ENCODE results near the gene C22orf23. TPM values are rescaled to one million over a fixed set of nuclear protein-coding genes. Genes with fewer than 3 reads are reported as not detected.

C22orf23 gene
- polyA plus RNA-seq, 1 of the 3 experiments (the other 2 are of a cell fraction): 0.33 TPM

DNA sequence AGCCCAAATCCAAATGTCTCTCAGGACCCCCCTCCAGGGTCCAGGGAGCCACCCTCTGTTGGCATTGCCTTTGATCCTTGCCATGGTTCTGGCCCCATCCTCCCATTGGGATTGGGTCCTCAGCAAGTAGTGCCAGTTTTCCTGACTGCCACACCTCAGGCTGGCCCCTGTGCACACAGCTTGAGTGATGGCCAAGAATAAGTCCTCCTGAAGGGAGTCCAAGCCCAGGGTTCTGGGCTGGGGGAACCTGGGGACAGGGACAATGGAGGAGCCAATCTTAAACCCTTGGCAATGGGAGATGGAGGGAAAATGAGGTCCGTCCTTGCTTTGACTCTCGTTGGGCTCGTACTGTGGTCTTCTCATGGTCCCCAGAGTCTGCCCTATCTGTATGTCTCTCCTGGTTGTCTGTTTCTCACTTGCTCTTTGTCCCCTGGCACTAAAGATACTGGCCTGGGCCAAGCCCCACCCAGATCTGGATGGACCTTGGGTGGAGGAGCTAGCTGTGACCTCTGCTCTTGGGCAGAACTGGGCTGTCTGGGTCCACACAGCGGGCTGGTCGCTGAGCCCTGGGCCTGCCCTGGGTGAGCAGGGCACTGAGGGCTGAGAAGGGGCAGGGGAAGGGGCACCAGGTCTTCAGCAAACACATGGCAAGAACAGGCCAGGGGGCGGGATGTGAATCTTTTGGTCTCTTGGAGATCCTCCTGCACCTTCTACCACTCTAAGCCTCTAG is 28.0 kb upstream of the C22orf23 start:
- Histone ChIP-seq H3K36me3 (replicated peaks in 1 of 2; ENCODE audit: control insufficient read depth in 1 of 2, insufficient read depth in 2 of 2, low read length in 1 of 2) (no peaks in the 10 kb centered on the region), H4K20me1 (ENCODE audit: insufficient read depth) (no peaks in the 10 kb centered on the region), H3K27ac (ENCODE audit: low read depth in 2 of 2, low read length in 1 of 2) (no peak overlapping the region), H3K27me3 (ENCODE audit: insufficient read depth) (no peaks in the 10 kb centered on the region), H3K4me2 (no peak overlapping the region), H3K9me2 (no peaks in the 10 kb centered on the region), H3K79me2 (ENCODE audit: insufficient read depth) (no peaks in the 10 kb centered on the region), H3K4me3 (ENCODE audit: low read depth in 2 of 2, low read length in 1 of 2) (no peak overlapping the region), H2AFZ (ENCODE audit: low read depth) (no peak overlapping the region), H3K9ac (no peak overlapping the region), H3K9me3 (no peaks in the 10 kb centered on the region), H3K4me1 (ENCODE audit: control insufficient read depth in 1 of 2, insufficient read depth in 2 of 2, low read depth in 1 of 2, low read length in 1 of 2) (no peaks in the 10 kb centered on the region), H3F3A (replicated peaks; ENCODE audit: insufficient read depth) (no peaks in the 10 kb centered on the region)
- CTCF ChIA-PET: interaction anchor here (1.3 kb wide), 1 partner anchor 9 kb away, joined by 3 read pairs; no protein-coding TSS in a partner anchor
- DNase-seq: no peak
- WGBS (ENCODE audit: low lambda C conversion rate): 92% methylated on average over 3 of the region's 6 CpGs
- TF ChIP-seq MEF2A (IDR thresholded peaks at IDR 0.05; ENCODE audit: borderline replicate concordance, low read depth): no peak
- no peak for TF ChIP-seq FOXJ3 (CRISPR knock-in tag; IDR thresholded peaks at IDR 0.05)
- no peak for TF ChIP-seq RCOR1 (IDR thresholded peaks at IDR 0.05; ENCODE audit: low read length)
- no peak for TF ChIP-seq RFX5 (IDR thresholded peaks at IDR 0.05; ENCODE audit: low read length)
- TF ChIP-seq YY1 (IDR thresholded peaks at IDR 0.05; ENCODE audit: low read depth): no peak
- TF ChIP-seq, protein P1, sequence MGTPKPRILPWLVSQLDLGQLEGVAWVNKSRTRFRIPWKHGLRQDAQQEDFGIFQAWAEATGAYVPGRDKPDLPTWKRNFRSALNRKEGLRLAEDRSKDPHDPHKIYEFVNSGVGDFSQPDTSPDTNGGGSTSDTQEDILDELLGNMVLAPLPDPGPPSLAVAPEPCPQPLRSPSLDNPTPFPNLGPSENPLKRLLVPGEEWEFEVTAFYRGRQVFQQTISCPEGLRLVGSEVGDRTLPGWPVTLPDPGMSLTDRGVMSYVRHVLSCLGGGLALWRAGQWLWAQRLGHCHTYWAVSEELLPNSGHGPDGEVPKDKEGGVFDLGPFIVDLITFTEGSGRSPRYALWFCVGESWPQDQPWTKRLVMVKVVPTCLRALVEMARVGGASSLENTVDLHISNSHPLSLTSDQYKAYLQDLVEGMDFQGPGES (IDR thresholded peaks at IDR 0.05; ENCODE audit: low read depth, low read length): no peak
- no peak for TF ChIP-seq NRF1 (IDR thresholded peaks at IDR 0.05; ENCODE audit: low read depth, low read length)
- no peak for TF ChIP-seq POLR2AphosphoS5 (IDR thresholded peaks at IDR 0.05; ENCODE audit: low read depth, low read length)
- TF ChIP-seq, protein P2, sequence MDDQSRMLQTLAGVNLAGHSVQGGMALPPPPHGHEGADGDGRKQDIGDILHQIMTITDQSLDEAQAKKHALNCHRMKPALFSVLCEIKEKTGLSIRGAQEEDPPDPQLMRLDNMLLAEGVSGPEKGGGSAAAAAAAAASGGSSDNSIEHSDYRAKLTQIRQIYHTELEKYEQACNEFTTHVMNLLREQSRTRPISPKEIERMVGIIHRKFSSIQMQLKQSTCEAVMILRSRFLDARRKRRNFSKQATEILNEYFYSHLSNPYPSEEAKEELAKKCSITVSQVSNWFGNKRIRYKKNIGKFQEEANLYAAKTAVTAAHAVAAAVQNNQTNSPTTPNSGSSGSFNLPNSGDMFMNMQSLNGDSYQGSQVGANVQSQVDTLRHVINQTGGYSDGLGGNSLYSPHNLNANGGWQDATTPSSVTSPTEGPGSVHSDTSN (IDR thresholded peaks at IDR 0.05): no peak
- TF ChIP-seq, protein P3, sequence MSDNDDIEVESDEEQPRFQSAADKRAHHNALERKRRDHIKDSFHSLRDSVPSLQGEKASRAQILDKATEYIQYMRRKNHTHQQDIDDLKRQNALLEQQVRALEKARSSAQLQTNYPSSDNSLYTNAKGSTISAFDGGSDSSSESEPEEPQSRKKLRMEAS (IDR thresholded peaks at IDR 0.05; ENCODE audit: low read depth): no peak
- TF ChIP-seq TCF12 (IDR thresholded peaks at IDR 0.05): no peak
- no peak for TF ChIP-seq GABPA (IDR thresholded peaks at IDR 0.05; ENCODE audit: low read depth)
- no peak for TF ChIP-seq TEAD4 (IDR thresholded peaks at IDR 0.05; ENCODE audit: borderline replicate concordance, insufficient read depth)
- POLR2A ChIA-PET: no interaction called here

DNA sequence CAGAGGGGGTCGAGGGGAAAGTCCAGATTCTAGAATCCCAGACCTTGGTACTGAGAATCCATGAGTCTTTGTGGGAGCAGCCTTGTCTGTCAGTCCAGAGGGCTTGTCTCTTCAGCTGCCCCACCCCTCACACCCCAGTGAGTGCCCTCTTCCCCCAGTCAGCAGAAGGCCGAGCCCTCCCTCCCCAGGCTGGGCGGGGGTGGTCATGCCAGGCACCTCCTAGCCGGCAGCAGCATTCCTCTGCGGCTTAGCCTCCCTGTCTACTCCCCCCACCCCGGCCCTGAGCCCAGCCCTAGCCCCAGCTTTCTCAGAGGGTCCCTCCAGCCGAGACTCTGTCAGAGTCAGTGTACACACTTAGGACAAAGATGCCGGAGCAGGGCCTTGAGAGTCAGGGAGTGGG is 26.4 kb upstream of the C22orf23 start:
- Histone ChIP-seq H3F3A (replicated peaks; ENCODE audit: insufficient read depth) (no peaks in the 10 kb centered on the region), H4K20me1 (ENCODE audit: insufficient read depth) (no peaks in the 10 kb centered on the region), H2AFZ (ENCODE audit: low read depth) (no peak overlapping the region), H3K9me3 (no peaks in the 10 kb centered on the region), H3K4me1 (ENCODE audit: control insufficient read depth in 1 of 2, insufficient read depth in 2 of 2, low read depth in 1 of 2, low read length in 1 of 2) (no peaks in the 10 kb centered on the region), H3K27me3 (ENCODE audit: insufficient read depth) (no peaks in the 10 kb centered on the region), H3K4me2 (no peak overlapping the region), H3K9ac (no peak overlapping the region), H3K36me3 (replicated peaks in 1 of 2; ENCODE audit: control insufficient read depth in 1 of 2, insufficient read depth in 2 of 2, low read length in 1 of 2) (no peaks in the 10 kb centered on the region), H3K27ac (ENCODE audit: low read depth in 2 of 2, low read length in 1 of 2) (no peak overlapping the region), H3K4me3 (ENCODE audit: low read depth in 2 of 2, low read length in 1 of 2) (no peak overlapping the region), H3K79me2 (ENCODE audit: insufficient read depth) (no peaks in the 10 kb centered on the region), H3K9me2 (no peaks in the 10 kb centered on the region)
- WGBS (ENCODE audit: low lambda C conversion rate): no CpG with 5 or more reads among the region's 8 CpGs
- DNase-seq: no peak
- ChIA-PET POLR2A (interaction anchor here (0.5 kb wide), 1 partner anchor 38 kb away, joined by 3 read pairs; no protein-coding TSS in a partner anchor), CTCF (interaction anchor here (1.3 kb wide), 1 partner anchor 11 kb away, joined by 3 read pairs; no protein-coding TSS in a partner anchor)
- TF ChIP-seq MXI1 (IDR thresholded peaks at IDR 0.05; ENCODE audit: low read depth, low read length) (no peak), TCF12 (IDR thresholded peaks at IDR 0.05) (no peak), RCOR1 (IDR thresholded peaks at IDR 0.05; ENCODE audit: low read length) (no peak), SIN3A (IDR thresholded peaks at IDR 0.05; ENCODE audit: borderline replicate concordance, low read depth, low read length) (no peak), CHD2 (IDR thresholded peaks at IDR 0.05; ENCODE audit: low read length, partially characterized antibody) (no peak), JUND (IDR thresholded peaks at IDR 0.05) (no peak), GATA2 (CRISPR knock-in tag; IDR thresholded peaks at IDR 0.05) (no peak), POLR2AphosphoS5 (IDR thresholded peaks at IDR 0.05; ENCODE audit: low read depth, low read length) (no peak), RXRA (IDR thresholded peaks at IDR 0.05; ENCODE audit: borderline replicate concordance, low read depth) (no peak), EZH2phosphoT487 (IDR thresholded peaks at IDR 0.05; ENCODE audit: borderline replicate concordance, low read depth) (no peak), RAD21 (IDR thresholded peaks at IDR 0.05; ENCODE audit: low read length) (no peak), NRF1 (IDR thresholded peaks at IDR 0.05; ENCODE audit: low read depth, low read length) (no peak), YY1 (IDR thresholded peaks at IDR 0.05; ENCODE audit: low read depth) (no peak), MEF2A (IDR thresholded peaks at IDR 0.05; ENCODE audit: borderline replicate concordance, low read depth) (no peak)
- TF ChIP-seq, protein P3 (IDR thresholded peaks at IDR 0.05; ENCODE audit: low read depth): no peak
